Dermis blood vessel endothelial cell (primary cell): ENCODE results near the gene KRT72. TPM values are rescaled to one million over a fixed set of nuclear protein-coding genes. Genes with fewer than 3 reads are reported as not detected.
A peak's percentile ranks its signal among the peaks of the same experiment; 100 is the strongest.

Source experiments
- DNase-seq: peaks from one replicate; pipeline ENCODE4 v3.0.0; 2010
- total RNA-seq: library from RNA; depleted of rRNA; stranded (reverse); fragments of >200 nt; gene quantifications from 2 replicates; pipeline ENCODE4 v1.2.3, GENCODE V29; 2014

KRT72 gene
- total RNA-seq, 1 donor from 2014 or later = not detected

GRCh38 chr12:52539083-52539820 is 62.0 kb downstream of the KRT72 start:
- DNase-seq = peak; percentile 44

GRCh38 chr12:52537101-52537500 is 64.2 kb downstream of the KRT72 start:
- DNase-seq = no peak

Other genes starting within 250 kb of the KRT72 start
- gene KRT85, start 234.0 kb downstream of the KRT72 start, total RNA-seq = not detected in 2 replicates
- gene KRT84, start 215.8 kb downstream of the KRT72 start, total RNA-seq = not detected in 2 replicates
- not detected in 2 replicates for gene KRT82, start 195.1 kb downstream of the KRT72 start, total RNA-seq
- gene KRT75, start 167.1 kb downstream of the KRT72 start, total RNA-seq = not detected in 2 replicates
- 0.05 and 0.34 TPM in 2 replicates for gene KRT6B, start 149.3 kb downstream of the KRT72 start, total RNA-seq
- not detected in 2 replicates for gene KRT6C, start 127.7 kb downstream of the KRT72 start, total RNA-seq
- gene KRT6A, start 108.2 kb downstream of the KRT72 start, total RNA-seq = 0.47 and 1.9 TPM in 2 replicates
- 0.42 and 2.7 TPM in 2 replicates for gene KRT5, start 81.1 kb downstream of the KRT72 start, total RNA-seq
- gene KRT71, start 48.3 kb downstream of the KRT72 start, total RNA-seq = not detected in 2 replicates
- not detected in 2 replicates for gene KRT74, start 27.6 kb downstream of the KRT72 start, total RNA-seq
- gene KRT73, start 17.1 kb upstream of the KRT72 start, total RNA-seq = not detected in 2 replicates
- not detected in 2 replicates for gene KRT2, start 50.7 kb upstream of the KRT72 start, total RNA-seq
- gene KRT1, start 78.9 kb upstream of the KRT72 start, total RNA-seq = not detected in 2 replicates
- gene KRT77, start 102.1 kb upstream of the KRT72 start, total RNA-seq = not detected in 2 replicates
- not detected in 2 replicates for gene KRT76, start 175.9 kb upstream of the KRT72 start, total RNA-seq
- gene KRT3, start 194.7 kb upstream of the KRT72 start, total RNA-seq = not detected in 2 replicates
- gene KRT4, start 212.7 kb upstream of the KRT72 start, total RNA-seq = not detected in 2 replicates
- not detected in 2 replicates for gene KRT79, start 232.8 kb upstream of the KRT72 start, total RNA-seq
- gene KRT78, start 247.5 kb upstream of the KRT72 start, total RNA-seq = not detected in 2 replicates